Mucosa of descending colon (tissue), 3 donors: ENCODE measurements around the gene TLCD3A. TPM values are rescaled to one million over a fixed set of nuclear protein-coding genes. Genes with fewer than 3 reads are reported as not detected.

ENCODE experiments used
- ATAC-seq: fragments of 200-7000 bp; cut with Tn5 transposase; one replicate; pipeline ENCODE4 v1.9.1; 2020; ENCODE audit warnings: mild to moderate bottlenecking, moderate library complexity
- DNase-seq, 3 donors: peaks; one replicate each; pipeline ENCODE4 v3.0.0-alpha.2; 2020
- H3K36me3 ChIP-seq: fragments of 200-600 bp; one replicate; pipeline ENCODE4 v1.8.0; 2021; ENCODE audit warnings: low read depth, mild to moderate bottlenecking
- H3K4me1 ChIP-seq: fragments of 200-600 bp; one replicate; pipeline ENCODE4 v1.8.0; 2021; ENCODE audit warnings: low read depth, mild to moderate bottlenecking
- H3K4me3 ChIP-seq: fragments of 200-600 bp; one replicate; pipeline ENCODE4 v1.8.0; 2021; ENCODE audit warnings: mild to moderate bottlenecking
- H3K9me3 ChIP-seq: fragments of 200-600 bp; one replicate; pipeline ENCODE4 v1.8.0; 2021; ENCODE audit warnings: mild to moderate bottlenecking
- intact Hi-C, 2 donors: fragments of 100-400 bp; cut with DNase I in 1 of 2; cut with micrococcal nuclease in 1 of 2; formaldehyde crosslinking; loops; one replicate each; pipeline versions ENCODE4 v1.11.0 to v1.11.1; 2022; cut with DNase I, micrococcal nuclease
- total RNA-seq, 3 donors: library from RNA; stranded (reverse); fragmentation: NEBNext Ultra II Directional in 2 of 3; extraction: Animal tissue kit (Norgen Biotek cat#: 25700) in 2 of 3; gene quantifications; one replicate each; pipeline versions ENCODE4 v1.2.1 to v1.2.4, GENCODE V29; 2021 to 2023
- TF ChIP-seq, protein P1 (sequence below): fragments of 200-600 bp; IDR thresholded peaks from one replicate; pipeline ENCODE4 v1.8.0; 2022; ENCODE audit warnings: antibody characterized with exemption, mild to moderate bottlenecking
- donor health status: DM: no; HTN: no; CAD: no; lungs with moderate emphysema.
- donor health status: DM: no; HTN: no; CAD: no.
- donor health status: DM: no; HTN: yes; CAD: no.

The TLCD3A gene
- total RNA-seq, 3 donors from 2014 or later, result 4.9 to 14.8 (median 6.0) TPM

DNA sequence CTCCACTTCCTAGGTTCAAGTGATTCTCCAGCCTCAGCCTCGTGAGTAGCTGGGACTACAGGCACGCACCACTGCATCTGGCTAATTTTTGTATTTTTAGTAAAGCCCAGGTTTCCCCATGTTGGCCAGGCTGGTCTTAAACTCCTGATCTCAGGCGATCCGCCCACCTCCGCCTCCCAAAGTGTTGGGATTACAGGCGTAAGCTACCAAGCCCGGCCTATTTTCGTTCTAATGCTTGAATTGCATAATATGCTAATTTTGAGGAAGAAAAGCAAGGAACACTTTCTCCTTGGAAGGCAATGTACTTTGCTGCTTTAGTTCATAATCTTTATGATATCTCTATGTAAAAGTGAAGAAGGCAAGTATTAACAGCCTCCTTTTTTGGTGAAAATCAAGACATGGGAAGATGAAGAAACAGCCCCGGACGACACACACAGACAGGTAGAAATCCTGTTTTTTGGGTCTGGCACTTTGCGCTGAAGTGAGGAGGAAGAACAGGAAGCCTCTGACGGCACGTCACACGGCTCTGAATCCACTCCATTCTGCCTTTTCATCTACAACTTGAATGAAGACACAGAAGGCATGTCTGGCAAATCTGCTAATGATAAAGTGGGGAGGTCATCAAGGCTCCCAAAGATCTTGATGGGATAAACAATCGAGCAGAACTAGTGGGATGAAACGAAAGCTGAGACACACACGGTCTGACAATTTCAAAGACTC is 42.7 kb upstream of the TLCD3A start:
- intact Hi-C loops, result loop anchor here in 1 of 2 donors (5.0 kb wide), 1 partner anchor 272 kb away; no protein-coding TSS in a partner anchor
- TF ChIP-seq, protein P1, sequence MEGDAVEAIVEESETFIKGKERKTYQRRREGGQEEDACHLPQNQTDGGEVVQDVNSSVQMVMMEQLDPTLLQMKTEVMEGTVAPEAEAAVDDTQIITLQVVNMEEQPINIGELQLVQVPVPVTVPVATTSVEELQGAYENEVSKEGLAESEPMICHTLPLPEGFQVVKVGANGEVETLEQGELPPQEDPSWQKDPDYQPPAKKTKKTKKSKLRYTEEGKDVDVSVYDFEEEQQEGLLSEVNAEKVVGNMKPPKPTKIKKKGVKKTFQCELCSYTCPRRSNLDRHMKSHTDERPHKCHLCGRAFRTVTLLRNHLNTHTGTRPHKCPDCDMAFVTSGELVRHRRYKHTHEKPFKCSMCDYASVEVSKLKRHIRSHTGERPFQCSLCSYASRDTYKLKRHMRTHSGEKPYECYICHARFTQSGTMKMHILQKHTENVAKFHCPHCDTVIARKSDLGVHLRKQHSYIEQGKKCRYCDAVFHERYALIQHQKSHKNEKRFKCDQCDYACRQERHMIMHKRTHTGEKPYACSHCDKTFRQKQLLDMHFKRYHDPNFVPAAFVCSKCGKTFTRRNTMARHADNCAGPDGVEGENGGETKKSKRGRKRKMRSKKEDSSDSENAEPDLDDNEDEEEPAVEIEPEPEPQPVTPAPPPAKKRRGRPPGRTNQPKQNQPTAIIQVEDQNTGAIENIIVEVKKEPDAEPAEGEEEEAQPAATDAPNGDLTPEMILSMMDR, result no peak
- ATAC-seq (no peak), DNase-seq (no peak)
- Histone ChIP-seq H3K4me3 (no peak overlapping the region), H3K4me1 (no peaks in the 10 kb centered on the region), H3K36me3 (peaks cover 3% of the 10 kb centered on the region), H3K9me3 (no peaks in the 10 kb centered on the region)

DNA sequence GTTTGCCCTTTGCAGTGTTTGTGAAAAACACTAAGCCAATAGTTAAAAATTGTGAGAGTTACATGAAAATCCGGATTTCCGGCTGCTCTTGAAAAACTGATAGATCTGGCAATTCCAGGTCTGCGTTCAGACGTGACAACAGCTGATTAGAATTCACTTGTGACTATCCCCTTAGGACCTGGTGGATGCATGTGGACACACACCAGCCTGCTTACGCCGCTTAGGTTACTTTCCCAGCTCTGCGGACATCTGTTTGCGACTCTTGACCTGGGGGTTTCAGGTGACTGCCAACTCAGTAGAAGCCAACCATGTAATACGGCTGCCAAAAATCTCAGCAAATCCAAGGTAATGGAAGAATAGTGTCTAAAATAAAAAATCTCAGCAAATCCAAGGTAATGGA is 42.0 kb upstream of the TLCD3A start:
- TF ChIP-seq, protein P1, result no peak

DNA sequence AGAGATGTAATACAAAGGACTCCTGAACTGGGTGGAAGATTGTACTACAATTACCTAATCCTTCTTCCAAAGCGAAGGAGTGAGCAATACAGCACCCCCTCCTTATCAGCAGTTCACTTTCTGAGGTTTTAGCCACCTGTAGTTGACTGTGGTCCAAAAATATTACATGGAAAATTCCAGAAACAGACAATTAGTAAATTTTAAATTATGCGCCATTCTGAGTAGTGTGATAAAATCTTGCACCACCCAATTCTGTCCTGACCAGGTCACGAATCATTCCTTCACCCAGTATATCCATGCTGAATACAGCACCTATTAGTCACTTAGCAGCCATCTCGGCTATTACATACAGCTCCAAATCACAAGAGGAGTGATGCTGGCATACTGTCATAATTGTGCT is 41.0 kb upstream of the TLCD3A start:
- TF ChIP-seq, protein P1, result no peak
- Histone ChIP-seq H3K9me3 (no peaks in the 10 kb centered on the region), H3K4me1 (no peaks in the 10 kb centered on the region), H3K36me3 (peaks cover 3% of the 10 kb centered on the region), H3K4me3 (no peak overlapping the region)
- DNase-seq, result no peak
- intact Hi-C loops, result no loop called here
- no peak for ATAC-seq

More for the DNA sequence above, 42.0 kb upstream of the TLCD3A start:
- Histone ChIP-seq H3K4me3 (no peak overlapping the region), H3K4me1 (no peaks in the 10 kb centered on the region), H3K9me3 (no peaks in the 10 kb centered on the region), H3K36me3 (peaks cover 3% of the 10 kb centered on the region)
- ATAC-seq (no peak), DNase-seq (no peak)
- intact Hi-C loops, result no loop called here

DNA sequence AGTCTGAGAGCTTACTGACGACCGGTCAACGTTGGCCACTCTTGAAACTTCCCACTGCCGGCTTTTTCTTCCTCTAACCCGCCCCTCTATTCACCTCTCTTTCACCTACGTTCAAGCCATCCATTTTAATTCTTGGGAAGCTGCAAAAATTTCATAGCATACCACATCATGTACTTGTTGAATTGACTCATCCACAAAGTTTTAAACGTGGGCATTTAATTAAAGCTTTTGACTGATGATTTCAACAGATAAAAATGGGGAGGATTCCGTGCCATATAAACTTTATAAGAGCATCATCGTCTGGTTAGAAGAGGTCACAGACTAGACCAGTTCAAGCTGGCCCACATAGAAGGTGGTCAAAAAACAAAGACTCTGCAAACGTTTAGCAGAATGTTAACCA is 40.3 kb upstream of the TLCD3A start:
- ATAC-seq (no peak), DNase-seq (no peak)
- intact Hi-C loops, result no loop called here
- H3K4me3 ChIP-seq, result no peak overlapping the region
- TF ChIP-seq, protein P1, result no peak
- H3K36me3 ChIP-seq, result peaks cover 3% of the 10 kb centered on the region
- H3K4me1 ChIP-seq, result no peaks in the 10 kb centered on the region
- no peaks in the 10 kb centered on the region for H3K9me3 ChIP-seq

DNA sequence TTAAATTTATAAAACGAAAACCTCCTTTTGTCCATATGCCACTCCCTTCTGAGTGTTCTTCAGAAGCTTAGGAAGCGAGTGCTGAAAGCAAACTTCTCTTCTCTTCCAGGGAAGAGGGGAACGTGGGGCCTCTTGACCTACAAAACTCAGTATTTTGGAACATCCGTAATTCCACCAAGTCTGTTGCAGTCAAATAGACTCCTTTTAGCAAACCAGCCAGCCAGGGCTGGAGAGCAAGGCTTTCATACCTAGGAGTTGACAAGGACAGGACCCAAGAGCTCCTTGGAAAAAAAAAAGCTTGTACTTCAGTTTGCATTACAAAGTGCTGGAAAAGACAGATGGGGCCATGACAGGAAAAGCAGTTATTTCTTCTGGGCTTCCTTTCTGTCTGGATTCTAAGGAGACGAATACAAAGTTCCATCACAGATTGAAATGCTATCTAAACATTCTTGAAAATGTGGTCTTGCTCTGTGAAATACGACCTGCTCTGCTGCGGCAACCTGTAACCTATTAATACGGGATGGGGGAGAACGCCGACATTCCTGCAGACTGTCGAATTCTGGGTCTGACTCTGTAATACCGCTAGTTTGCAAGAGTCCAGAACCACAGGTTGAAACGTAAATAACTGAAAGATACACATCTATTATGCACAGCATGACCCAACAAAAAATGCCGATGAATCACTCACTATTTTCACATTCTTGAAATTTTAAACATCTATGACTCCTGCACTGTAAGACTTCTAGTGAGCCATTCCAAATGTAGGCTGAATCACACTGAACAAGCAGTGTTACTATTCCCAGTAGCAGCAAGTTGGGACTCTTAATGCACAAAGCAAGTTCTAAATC is 38.4 kb upstream of the TLCD3A start:
- intact Hi-C loops, result no loop called here
- TF ChIP-seq, protein P1, result no peak
- no peaks in the 10 kb centered on the region for H3K4me1 ChIP-seq
- no peaks in the 10 kb centered on the region for H3K9me3 ChIP-seq
- ATAC-seq (no peak), DNase-seq (no peak)
- H3K4me3 ChIP-seq, result no peak overlapping the region
- H3K36me3 ChIP-seq, result peaks cover 3% of the 10 kb centered on the region
